Stomach (tissue), 9 donors: Measurements from ENCODE around the gene MXI1. TPM values are rescaled to one million over a fixed set of nuclear protein-coding genes. Genes with fewer than 3 reads are reported as not detected.
A peak's percentile ranks its signal among the peaks of the same experiment; 100 is the strongest.

Experiments
- DNase-seq, 2 donors: peaks; one replicate each; pipeline versions ENCODE4 v3.0.0 to v3.0.0-alpha.2; 2013 to 2019
- H3K27ac ChIP-seq, 5 donors: fragments of 200-600 bp in 4 of 5; sonication (generic) in 4 of 5; one replicate each; pipeline ENCODE4 v1.5.1; 2013 to 2019; ENCODE audit warnings: mild to moderate bottlenecking in 1 of 5, moderate library complexity in 1 of 5
- H3K27me3 ChIP-seq, 3 donors: fragments of 200-600 bp; sonication (generic); one replicate each; pipeline ENCODE4 v1.5.1; 2017 to 2019; ENCODE audit warnings: mixed run types in 1 of 3
- H3K36me3 ChIP-seq, 4 donors: fragments of 200-600 bp; sonication (generic); 1 replicate in 3 of 4; 2 replicates in 1 of 4; pipeline ENCODE4 v1.5.1; 2016 to 2019
- H3K4me1 ChIP-seq, 4 donors: fragments of 200-600 bp; sonication (generic); one replicate each; pipeline ENCODE4 v1.5.1; 2016 to 2019
- H3K4me3 ChIP-seq, 4 donors: fragments of 200-600 bp; sonication (generic) in 3 of 4; one replicate each; pipeline ENCODE4 v1.5.1; 2016 to 2019; ENCODE audit warnings: mild to moderate bottlenecking in 1 of 4
- H3K9me3 ChIP-seq, 4 donors: fragments of 200-600 bp; sonication (generic); one replicate each; pipeline ENCODE4 v1.5.1; 2016 to 2019
- EP300 ChIP-seq: sonication (generic); formaldehyde crosslinking; IDR thresholded peaks from one replicate; pipeline ENCODE4 v1.6.1; 2017; ENCODE audit warnings: antibody characterized with exemption
- POLR2A ChIP-seq, 4 donors: fragments of 450-650 bp; IDR thresholded peaks; one replicate each; pipeline ENCODE4 v1.6.1; 2016; ENCODE audit warnings: antibody characterized with exemption in 4 of 4, control low read depth in 2 of 4, mild to moderate bottlenecking in 1 of 4, moderate library complexity in 1 of 4
- POLR2AphosphoS5 ChIP-seq, 3 donors: sonication (generic); formaldehyde crosslinking; IDR thresholded peaks; one replicate each; pipeline ENCODE4 v1.6.1; 2016; ENCODE audit warnings: antibody characterized with exemption in 3 of 3
- WGBS, 5 donors: extraction: QIAGEN DNeasy Blood & Tissue Kit in 3 of 5; methylation state at CpG; one replicate each; pipeline versions ENCODE4 v1.1.5 to v1.1.7; 2013 to 2018; 5-methylcytosine and 5-hydroxymethylcytosine counted together
- intact Hi-C: fragments of 100-400 bp; cut with DNase I; formaldehyde crosslinking; loops from one replicate; pipeline ENCODE4 v1.15.1; 2023; ENCODE audit warnings: low total_unique reads
- polyA plus RNA-seq, 3 donors: library from polyadenylated mRNA; stranded (reverse); fragments of 200-250 nt; gene quantifications; one replicate each; pipeline ENCODE4 v1.2.3, GENCODE V29; 2013
- total RNA-seq, 5 donors: library from RNA; depleted of rRNA; stranded (reverse); fragments of >200 nt; gene quantifications; one replicate each; pipeline versions ENCODE4 v1.1.0 to v1.2.3, GENCODE V29; 2014 to 2016
- TF ChIP-seq, protein P1 (sequence below), 7 experiments: fragments of 450-650 bp in 4 of 7; fragments of 200-600 bp in 3 of 7; sonication (generic) in 3 of 7; IDR thresholded peaks; one replicate each; pipeline ENCODE4 v1.5.1; 2016 to 2019; ENCODE audit warnings: antibody characterized with exemption in 7 of 7, control low read depth in 2 of 7, mild to moderate bottlenecking in 1 of 7
- donor health status: healthy with polysubstance abuse.
- donor health status: Bipolar disorder and iron deficiency.
- donor health status: healthy.

MXI1 gene
- total and polyA plus RNA-seq, 8 donors: 3.5 to 163 (median 34.3) TPM

DNA sequence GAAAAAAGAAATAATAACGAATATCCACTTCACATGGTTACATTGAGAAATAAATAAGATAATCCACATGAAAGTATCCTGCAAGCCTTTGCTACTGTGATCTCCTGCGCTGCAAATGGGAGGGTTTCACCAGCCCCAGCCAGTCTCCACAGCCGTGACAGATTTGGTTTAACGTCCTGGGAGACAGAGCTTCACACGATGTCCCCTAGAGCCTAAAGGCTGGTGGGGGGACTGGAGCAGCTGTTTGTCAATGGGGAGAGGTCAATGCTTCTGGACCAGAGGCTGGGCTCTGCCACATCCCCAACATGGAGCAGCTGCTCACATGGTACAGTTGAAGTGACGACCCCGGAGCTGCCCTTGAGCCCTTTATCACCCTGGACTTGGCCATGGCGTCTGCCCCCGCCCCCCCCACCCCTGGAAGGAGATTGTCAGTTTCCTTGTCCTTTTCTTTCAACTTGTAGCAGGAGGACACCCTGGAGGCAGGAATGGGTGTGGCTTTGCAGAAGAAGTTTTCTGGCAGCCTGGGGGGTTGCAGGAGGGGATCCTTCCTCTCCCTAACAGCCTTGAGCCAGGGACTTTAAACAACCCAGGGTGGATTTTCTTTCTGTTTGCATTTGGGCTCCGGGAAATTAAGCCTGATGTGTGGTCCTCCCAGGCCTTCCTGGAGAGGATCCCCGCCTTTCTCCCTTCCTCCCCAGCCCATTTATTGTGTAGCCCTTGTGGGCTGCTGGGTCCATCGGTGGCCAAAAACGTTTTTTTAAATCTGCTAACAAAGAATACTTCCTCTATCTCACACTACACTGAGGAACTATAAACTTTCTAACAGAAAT, 37.0 kb upstream of the MXI1 start:
- WGBS, 5 donors: 5 to 11% (median 8%) methylated on average over 13 of the region's 13 CpGs
- TF ChIP-seq POLR2AphosphoS5 (IDR thresholded peaks at IDR 0.05) (no peak), EP300 (no peak), POLR2A (IDR thresholded peaks at IDR 0.05) (no peak)
- TF ChIP-seq, protein P1, sequence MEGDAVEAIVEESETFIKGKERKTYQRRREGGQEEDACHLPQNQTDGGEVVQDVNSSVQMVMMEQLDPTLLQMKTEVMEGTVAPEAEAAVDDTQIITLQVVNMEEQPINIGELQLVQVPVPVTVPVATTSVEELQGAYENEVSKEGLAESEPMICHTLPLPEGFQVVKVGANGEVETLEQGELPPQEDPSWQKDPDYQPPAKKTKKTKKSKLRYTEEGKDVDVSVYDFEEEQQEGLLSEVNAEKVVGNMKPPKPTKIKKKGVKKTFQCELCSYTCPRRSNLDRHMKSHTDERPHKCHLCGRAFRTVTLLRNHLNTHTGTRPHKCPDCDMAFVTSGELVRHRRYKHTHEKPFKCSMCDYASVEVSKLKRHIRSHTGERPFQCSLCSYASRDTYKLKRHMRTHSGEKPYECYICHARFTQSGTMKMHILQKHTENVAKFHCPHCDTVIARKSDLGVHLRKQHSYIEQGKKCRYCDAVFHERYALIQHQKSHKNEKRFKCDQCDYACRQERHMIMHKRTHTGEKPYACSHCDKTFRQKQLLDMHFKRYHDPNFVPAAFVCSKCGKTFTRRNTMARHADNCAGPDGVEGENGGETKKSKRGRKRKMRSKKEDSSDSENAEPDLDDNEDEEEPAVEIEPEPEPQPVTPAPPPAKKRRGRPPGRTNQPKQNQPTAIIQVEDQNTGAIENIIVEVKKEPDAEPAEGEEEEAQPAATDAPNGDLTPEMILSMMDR (IDR thresholded peaks at IDR 0.05): no peak

DNA sequence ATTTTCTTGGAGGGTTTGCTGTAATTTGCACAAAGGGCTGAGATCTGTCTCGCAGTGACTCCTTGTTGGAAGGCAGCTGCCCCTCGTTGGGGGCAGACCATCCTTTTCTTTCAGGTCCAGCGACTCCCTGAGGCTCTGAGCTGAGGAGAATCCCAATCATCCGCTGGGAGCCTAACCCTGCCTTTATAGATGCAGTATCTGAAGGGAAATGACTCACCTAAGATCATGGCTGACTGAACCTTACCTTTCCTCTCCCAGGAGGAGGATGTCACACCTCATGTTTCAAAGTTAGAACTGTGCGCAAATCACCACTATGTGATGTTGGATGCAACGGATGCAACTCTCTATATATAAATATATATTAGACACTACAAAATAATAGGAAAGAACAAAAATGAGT, 36.4 kb upstream of the MXI1 start:
- TF ChIP-seq POLR2A (IDR thresholded peaks at IDR 0.05) (no peak), EP300 (no peak), POLR2AphosphoS5 (IDR thresholded peaks at IDR 0.05) (no peak)
- TF ChIP-seq, protein P1 (IDR thresholded peaks at IDR 0.05): no peak
- no peak overlapping the region for H3K4me3 ChIP-seq
- intact Hi-C loops: no loop called here
- H3K27ac ChIP-seq: no peak overlapping the region
- 54 to 67% (median 56%) methylated on average over 6 of the region's 6 CpGs for WGBS, 5 donors
- peaks cover 0 to 77% (median 19%) of the 10 kb centered on the region in 3 donors for H3K27me3 ChIP-seq
- peaks cover 8 to 27% (median 18%) of the 10 kb centered on the region in 4 donors for H3K4me1 ChIP-seq
- H3K9me3 ChIP-seq: no peaks in the 10 kb centered on the region
- H3K36me3 ChIP-seq: no peaks in the 10 kb centered on the region
- no peak for DNase-seq

More for the DNA sequence above, 37.0 kb upstream of the MXI1 start:
- Histone ChIP-seq H3K27me3 (peaks cover 0 to 77% (median 19%) of the 10 kb centered on the region in 3 donors), H3K4me3 (no peak overlapping the region), H3K4me1 (peaks cover 8 to 27% (median 18%) of the 10 kb centered on the region in 4 donors), H3K36me3 (no peaks in the 10 kb centered on the region), H3K9me3 (no peaks in the 10 kb centered on the region), H3K27ac (no peak overlapping the region)
- intact Hi-C loops: no loop called here
- peak in 1 of 2 donors; percentile 38 for DNase-seq

DNA sequence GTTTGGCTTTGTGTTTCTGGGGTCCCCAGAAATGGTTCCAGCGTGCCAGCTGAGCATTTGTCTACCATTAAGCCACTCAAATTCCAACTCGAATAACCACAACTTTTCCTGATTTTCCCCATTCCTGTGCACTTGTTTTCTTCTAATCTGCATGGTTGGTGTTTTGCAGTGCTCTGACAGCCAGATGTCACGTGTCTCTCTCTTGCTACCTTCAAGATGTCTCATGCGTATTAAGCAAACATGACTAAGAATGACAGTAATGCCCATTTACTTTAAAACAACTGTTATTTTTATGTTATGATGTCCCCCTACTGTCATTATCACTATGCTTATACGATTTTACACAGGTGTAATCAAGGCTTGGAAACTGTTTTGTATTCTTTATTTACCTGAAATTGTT, 35.2 kb upstream of the MXI1 start:
- no peak overlapping the region for H3K27ac ChIP-seq
- intact Hi-C loops: no loop called here
- TF ChIP-seq EP300 (no peak), POLR2AphosphoS5 (IDR thresholded peaks at IDR 0.05) (no peak), POLR2A (IDR thresholded peaks at IDR 0.05) (no peak)
- TF ChIP-seq, protein P1 (IDR thresholded peaks at IDR 0.05): no peak
- peaks cover 8 to 27% (median 18%) of the 10 kb centered on the region in 4 donors for H3K4me1 ChIP-seq
- 66 to 83% (median 78%) methylated on average over 5 of the region's 5 CpGs for WGBS, 5 donors
- H3K9me3 ChIP-seq: no peaks in the 10 kb centered on the region
- no peak for DNase-seq
- H3K27me3 ChIP-seq: peaks cover 0 to 67% (median 19%) of the 10 kb centered on the region in 3 donors
- H3K36me3 ChIP-seq: no peaks in the 10 kb centered on the region
- no peak overlapping the region for H3K4me3 ChIP-seq

DNA sequence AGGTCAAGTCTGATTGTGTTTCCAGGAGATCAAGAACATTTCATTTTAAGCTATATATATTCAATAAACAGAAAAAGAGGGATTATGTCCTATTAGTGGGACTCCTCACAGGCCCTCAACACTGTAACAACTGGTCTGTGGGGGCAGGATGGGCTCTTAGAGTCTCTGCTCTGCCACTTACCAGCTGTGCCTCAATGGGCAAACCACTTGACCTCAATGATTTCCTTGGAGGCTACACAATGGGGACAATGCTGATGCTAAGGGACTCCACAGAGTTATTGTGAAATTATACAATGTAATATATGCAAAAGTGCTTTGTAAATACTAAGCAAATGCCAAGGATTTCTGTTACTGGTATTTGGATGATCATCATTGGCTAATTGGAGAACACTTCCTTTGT, 33.2 kb upstream of the MXI1 start:
- TF ChIP-seq POLR2A (IDR thresholded peaks at IDR 0.05): no peak
- no peak for TF ChIP-seq EP300
- no peak for TF ChIP-seq POLR2AphosphoS5 (IDR thresholded peaks at IDR 0.05)
- TF ChIP-seq, protein P1 (IDR thresholded peaks at IDR 0.05): no peak
- DNase-seq: no peak
- intact Hi-C loops: no loop called here
- H3K27ac ChIP-seq: no peak overlapping the region
- H3K4me1 ChIP-seq: peaks cover 0 to 16% (median 9%) of the 10 kb centered on the region in 4 donors
- H3K9me3 ChIP-seq: no peaks in the 10 kb centered on the region
- no peaks in the 10 kb centered on the region for H3K36me3 ChIP-seq
- peaks cover 0 to 48% (median 8%) of the 10 kb centered on the region in 3 donors for H3K27me3 ChIP-seq
- H3K4me3 ChIP-seq: no peak overlapping the region
